KMS-11 (cell line): ENCODE measurements around the gene CCDC136.

Experiments used
- H2AFZ ChIP-seq: fragments of 200-600 bp; sonication (generic); 2 replicates; pipeline ENCODE4 v1.6.1; 2016; ENCODE audit warnings: antibody characterized with exemption, mixed run types, low read depth
- H3K27ac ChIP-seq: fragments of 200-600 bp; sonication (generic); 2 replicates; pipeline ENCODE4 v1.6.1; 2016; ENCODE audit warnings: mild to moderate bottlenecking, mixed run types
- H3K27me3 ChIP-seq: fragments of 200-600 bp; sonication (generic); 2 replicates; pipeline ENCODE4 v1.6.1; 2017; ENCODE audit warnings: mild to moderate bottlenecking, low read depth, mixed run types, moderate library complexity; ENCODE audit not compliant: insufficient read depth
- H3K36me3 ChIP-seq: fragments of 200-600 bp; sonication (generic); 2 replicates; pipeline ENCODE4 v1.6.1; 2017; ENCODE audit warnings: mild to moderate bottlenecking, mixed run types; ENCODE audit not compliant: insufficient read depth
- H3K4me1 ChIP-seq: fragments of 200-600 bp; sonication (generic); 2 replicates; pipeline ENCODE4 v1.6.1; 2016; ENCODE audit warnings: mild to moderate bottlenecking, low read depth, mixed run types; ENCODE audit not compliant: poor library complexity, severe bottlenecking
- H3K4me2 ChIP-seq: fragments of 200-600 bp; sonication (generic); 2 replicates; pipeline ENCODE4 v1.7.0; 2016; ENCODE audit warnings: mild to moderate bottlenecking, mixed run types
- H3K4me3 ChIP-seq: fragments of 200-600 bp; sonication (generic); IDR thresholded peaks from 2 replicates; pipeline ENCODE4 v1.6.1; 2017; ENCODE audit warnings: low read depth, low read length, mixed read lengths; ENCODE audit not compliant: insufficient read depth
- H3K79me2 ChIP-seq: fragments of 200-600 bp; sonication (generic); 2 replicates; pipeline ENCODE4 v1.6.1; 2016; ENCODE audit warnings: low read depth, mixed run types; ENCODE audit not compliant: insufficient read depth
- H3K9ac ChIP-seq: fragments of 200-600 bp; sonication (generic); 2 replicates; pipeline ENCODE4 v1.6.1; 2016; ENCODE audit warnings: mild to moderate bottlenecking, mixed run types
- H4K20me1 ChIP-seq: fragments of 200-600 bp; sonication (generic); 2 replicates; pipeline ENCODE4 v1.6.1; 2016; ENCODE audit warnings: mild to moderate bottlenecking, mixed run types; ENCODE audit not compliant: insufficient read depth
- TF ChIP-seq, protein P1 (sequence below): fragments of 200-600 bp; sonication (generic); conservative IDR thresholded peaks from 2 replicates; pipeline ENCODE4 v1.6.1; 2017; ENCODE audit warnings: low read depth, mild to moderate bottlenecking, antibody characterized with exemption, low read length, moderate library complexity, mixed read lengths

Gene CCDC136

GRCh38 chr7:128863433-128863989 lies 71.7 kb downstream of the CCDC136 start:
- H2AFZ ChIP-seq, result peak overlapping the region; percentile 91
- H4K20me1 ChIP-seq, result no peaks in the 10 kb centered on the region
- peak overlapping the region; percentile 56; the same call in 1 of the 2 replicates for H3K9ac ChIP-seq
- H3K4me1 ChIP-seq, result peaks cover 46% of the 10 kb centered on the region
- TF ChIP-seq, protein P1, sequence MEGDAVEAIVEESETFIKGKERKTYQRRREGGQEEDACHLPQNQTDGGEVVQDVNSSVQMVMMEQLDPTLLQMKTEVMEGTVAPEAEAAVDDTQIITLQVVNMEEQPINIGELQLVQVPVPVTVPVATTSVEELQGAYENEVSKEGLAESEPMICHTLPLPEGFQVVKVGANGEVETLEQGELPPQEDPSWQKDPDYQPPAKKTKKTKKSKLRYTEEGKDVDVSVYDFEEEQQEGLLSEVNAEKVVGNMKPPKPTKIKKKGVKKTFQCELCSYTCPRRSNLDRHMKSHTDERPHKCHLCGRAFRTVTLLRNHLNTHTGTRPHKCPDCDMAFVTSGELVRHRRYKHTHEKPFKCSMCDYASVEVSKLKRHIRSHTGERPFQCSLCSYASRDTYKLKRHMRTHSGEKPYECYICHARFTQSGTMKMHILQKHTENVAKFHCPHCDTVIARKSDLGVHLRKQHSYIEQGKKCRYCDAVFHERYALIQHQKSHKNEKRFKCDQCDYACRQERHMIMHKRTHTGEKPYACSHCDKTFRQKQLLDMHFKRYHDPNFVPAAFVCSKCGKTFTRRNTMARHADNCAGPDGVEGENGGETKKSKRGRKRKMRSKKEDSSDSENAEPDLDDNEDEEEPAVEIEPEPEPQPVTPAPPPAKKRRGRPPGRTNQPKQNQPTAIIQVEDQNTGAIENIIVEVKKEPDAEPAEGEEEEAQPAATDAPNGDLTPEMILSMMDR, result peak; percentile 91
- H3K79me2 ChIP-seq, result peaks cover 26% of the 10 kb centered on the region; the same call in 1 of the 2 replicates
- no peak overlapping the region for H3K4me3 ChIP-seq
- peak overlapping the region; percentile 14; the same call in 1 of the 2 replicates for H3K27ac ChIP-seq
- no peaks in the 10 kb centered on the region for H3K36me3 ChIP-seq
- no peaks in the 10 kb centered on the region for H3K27me3 ChIP-seq
- H3K4me2 ChIP-seq, result peak overlapping the region; percentile 78

GRCh38 chr7:128865303-128865702 lies 73.5 kb downstream of the CCDC136 start:
- Histone ChIP-seq H3K4me3 (no peak overlapping the region), H3K4me2 (no peak overlapping the region), H3K79me2 (peaks cover 26% of the 10 kb centered on the region; the same call in 1 of the 2 replicates), H3K9ac (no peak overlapping the region), H3K27me3 (no peaks in the 10 kb centered on the region), H2AFZ (no peak overlapping the region), H3K4me1 (peaks cover 37% of the 10 kb centered on the region), H3K36me3 (no peaks in the 10 kb centered on the region), H4K20me1 (no peaks in the 10 kb centered on the region), H3K27ac (no peak overlapping the region)
- TF ChIP-seq, protein P1, result no peak

DNA sequence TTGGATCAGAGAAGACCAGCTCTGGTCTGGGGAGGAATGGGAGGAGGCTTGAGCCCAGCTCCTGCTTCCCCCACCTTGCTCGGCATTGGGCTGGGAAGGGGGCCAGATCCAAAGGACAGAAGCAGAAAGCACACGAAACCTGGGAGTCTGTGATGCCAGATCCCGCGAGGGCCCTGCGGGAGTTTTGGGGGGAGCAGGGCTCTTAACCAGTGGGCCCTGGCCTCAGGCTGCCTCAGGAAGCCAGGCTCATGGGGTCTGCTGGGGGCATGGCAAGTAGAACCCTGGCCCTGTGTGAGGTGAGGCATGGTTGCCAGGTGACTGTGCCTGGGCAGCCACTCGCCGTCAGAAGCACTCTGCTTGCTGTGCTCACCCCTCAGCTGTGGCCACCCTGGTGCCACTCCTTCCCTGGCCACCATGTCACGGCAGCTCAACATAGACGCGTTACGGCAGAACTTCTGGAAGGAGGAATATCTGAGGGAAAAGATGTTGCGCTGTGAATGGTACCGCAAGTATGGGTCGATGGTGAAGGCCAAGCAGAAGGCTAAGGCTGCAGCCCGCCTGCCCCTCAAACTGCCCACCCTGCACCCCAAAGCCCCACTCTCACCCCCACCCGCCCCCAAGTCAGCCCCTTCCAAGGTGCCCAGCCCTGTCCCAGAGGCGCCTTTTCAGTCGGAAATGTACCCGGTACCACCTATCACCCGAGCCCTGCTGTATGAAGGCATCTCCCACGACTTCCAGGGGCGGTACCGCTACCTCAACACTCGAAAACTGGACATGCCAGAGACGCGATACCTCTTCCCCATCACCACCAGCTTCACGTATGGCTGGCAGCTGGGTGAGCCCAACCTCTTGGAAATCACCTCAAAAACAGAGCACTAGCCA lies 74.5 kb downstream of the CCDC136 start:
- Histone ChIP-seq H3K36me3 (no peaks in the 10 kb centered on the region), H3K9ac (no peak overlapping the region), H3K4me1 (peaks cover 28% of the 10 kb centered on the region), H3K79me2 (peaks cover 26% of the 10 kb centered on the region; the same call in 1 of the 2 replicates), H3K4me3 (no peak overlapping the region), H2AFZ (no peak overlapping the region), H3K27me3 (no peaks in the 10 kb centered on the region; the same call in 1 of the 2 replicates), H4K20me1 (no peaks in the 10 kb centered on the region), H3K27ac (no peak overlapping the region), H3K4me2 (no peak overlapping the region)
- TF ChIP-seq, protein P1, result no peak

DNA sequence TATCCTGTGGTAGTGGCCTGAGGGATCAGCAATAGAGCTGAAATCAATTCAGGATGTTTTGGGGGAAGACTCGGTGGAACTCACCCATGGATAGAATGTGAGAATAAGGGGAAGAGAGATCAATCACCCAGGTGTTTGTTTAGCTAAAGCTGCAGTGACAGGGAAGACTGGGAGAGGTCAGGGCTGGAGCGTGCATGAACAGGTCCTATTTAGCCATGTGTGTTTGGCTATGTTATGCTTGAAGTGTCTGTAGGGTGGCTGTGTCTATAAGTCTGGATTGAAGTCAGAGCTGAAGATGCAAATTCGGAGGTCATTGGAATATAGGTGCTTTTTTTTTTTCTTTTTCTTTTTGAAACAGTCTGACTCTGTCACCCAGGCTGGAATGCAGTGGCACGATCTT lies 75.5 kb downstream of the CCDC136 start:
- H4K20me1 ChIP-seq, result no peaks in the 10 kb centered on the region
- no peak overlapping the region for H2AFZ ChIP-seq
- no peak overlapping the region for H3K9ac ChIP-seq
- no peak overlapping the region for H3K4me2 ChIP-seq
- no peaks in the 10 kb centered on the region for H3K36me3 ChIP-seq
- H3K79me2 ChIP-seq, result peaks cover 26% of the 10 kb centered on the region; the same call in 1 of the 2 replicates
- H3K27me3 ChIP-seq, result no peaks in the 10 kb centered on the region; the same call in 1 of the 2 replicates
- no peak overlapping the region for H3K4me3 ChIP-seq
- TF ChIP-seq, protein P1, result no peak
- no peak overlapping the region for H3K27ac ChIP-seq
- peaks cover 18% of the 10 kb centered on the region for H3K4me1 ChIP-seq
